8988T (cell line): ENCODE data around the gene MAN1C1.

Experiments used
- DNase-seq: peaks from one replicate; pipeline ENCODE4 v3.0.0; 2011

Gene MAN1C1

GRCh38 chr1:25807480-25808390 is 191.1 kb downstream of the MAN1C1 start:
- no peak for DNase-seq

- no peak for DNase-seq
Measured at GRCh38 chr1:25808481-25809244, 192.1 kb downstream of the MAN1C1 start.

- no peak for DNase-seq
Measured at GRCh38 chr1:25809283-25809926, 192.8 kb downstream of the MAN1C1 start.

DNA sequence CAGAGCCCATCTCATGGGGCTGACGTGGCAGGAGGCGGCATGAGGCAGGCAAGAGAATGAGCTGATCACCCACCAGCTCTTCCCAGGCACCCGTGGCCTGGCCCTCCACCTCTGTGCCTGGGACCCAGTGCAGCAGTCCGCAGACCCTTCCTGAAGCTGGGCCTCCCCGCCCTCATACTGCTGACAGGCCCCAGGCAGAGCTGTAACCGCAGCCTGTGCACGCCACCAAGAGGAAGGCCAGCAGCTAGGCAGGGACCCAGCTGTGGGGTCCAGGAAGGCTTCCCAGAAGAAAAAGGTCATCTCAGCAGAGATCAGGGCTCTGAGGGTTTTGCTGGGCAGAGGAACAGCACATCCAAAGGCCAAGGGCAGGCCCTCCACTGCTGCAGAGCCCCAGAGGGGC is 193.3 kb downstream of the MAN1C1 start:
- no peak for DNase-seq

DNA sequence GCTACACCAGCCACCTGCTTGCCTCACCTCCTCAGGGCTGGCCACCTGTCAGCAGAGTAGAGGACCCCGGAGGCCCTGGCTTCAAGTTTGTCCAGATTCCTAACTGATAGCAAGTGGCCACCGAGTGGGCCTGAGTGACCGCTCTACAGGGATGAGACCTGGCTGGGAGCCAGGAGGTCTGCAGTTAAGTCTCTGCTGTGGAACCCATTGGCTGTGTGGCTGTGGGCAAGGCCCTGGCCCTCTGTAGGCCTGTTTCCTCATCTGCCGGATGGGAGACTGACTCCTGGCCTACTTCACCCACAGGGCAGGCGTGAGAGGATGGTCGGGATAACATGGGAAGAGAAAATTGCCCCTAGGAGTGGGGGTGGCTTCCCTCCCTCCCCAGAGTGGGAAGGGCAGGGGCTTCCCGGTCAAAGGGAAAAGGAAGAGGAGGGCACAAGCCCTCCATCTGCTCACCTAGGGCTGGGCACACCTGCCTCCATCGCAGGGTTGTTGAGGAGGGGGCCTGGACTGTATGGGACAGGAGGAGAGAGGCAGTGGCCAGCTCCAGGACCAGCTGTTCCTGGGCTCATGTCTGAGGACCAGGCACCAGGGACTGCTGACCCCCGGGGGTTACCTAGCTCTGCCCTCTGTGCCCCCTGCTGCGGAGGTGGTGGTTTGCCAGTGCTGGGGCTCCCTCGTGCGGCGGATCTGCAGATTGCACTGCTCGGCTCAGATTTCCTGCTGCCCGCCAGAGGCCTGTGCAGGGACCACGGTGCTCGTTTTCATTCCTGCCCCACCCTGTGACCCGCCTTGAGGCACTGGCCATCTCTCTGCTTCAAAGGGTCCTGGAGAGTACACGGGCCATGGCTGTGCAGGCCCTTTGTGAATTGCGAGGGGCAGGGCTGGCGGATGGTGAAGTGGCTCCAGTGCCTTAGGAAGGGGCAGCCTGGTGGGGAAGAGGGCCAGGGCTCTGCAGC is 194.0 kb downstream of the MAN1C1 start:
- DNase-seq, result peak; percentile 72

DNA sequence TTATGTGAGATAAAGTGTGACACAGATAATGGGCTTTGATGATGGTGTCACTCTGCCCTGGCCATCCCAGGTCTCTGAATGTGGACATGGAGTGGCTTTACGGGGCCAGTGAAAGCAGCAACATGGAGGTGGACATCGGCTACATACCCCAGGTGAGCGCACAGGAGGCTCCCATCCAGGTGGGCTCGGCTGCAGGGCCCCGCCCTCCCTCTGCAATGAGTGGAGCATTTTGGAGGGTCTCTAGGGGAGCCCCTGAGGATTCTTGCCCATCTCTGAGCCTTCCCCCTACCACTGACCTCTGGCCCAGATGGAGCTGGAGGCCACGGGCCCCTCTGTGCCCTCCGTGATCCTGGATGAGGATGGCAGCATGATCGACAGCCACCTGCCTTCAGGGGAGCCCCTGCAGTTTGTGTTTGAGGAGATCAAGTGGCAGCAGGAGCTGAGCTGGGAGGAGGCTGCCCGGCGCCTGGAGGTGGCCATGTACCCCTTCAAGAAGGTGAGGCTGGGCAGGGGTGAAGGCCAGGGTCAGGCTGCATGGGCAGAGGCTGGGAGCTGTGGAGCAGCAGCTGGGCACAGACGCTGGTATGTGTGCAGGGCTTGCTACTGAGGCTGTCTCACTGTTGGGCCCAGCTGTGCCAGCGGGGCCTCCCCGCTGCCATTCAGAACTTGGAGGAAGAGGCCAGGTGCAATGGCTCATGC is 194.9 kb downstream of the MAN1C1 start:
- DNase-seq, result no peak

GRCh38 chr1:25813071-25813733 is 196.6 kb downstream of the MAN1C1 start:
- DNase-seq, result no peak

DNA sequence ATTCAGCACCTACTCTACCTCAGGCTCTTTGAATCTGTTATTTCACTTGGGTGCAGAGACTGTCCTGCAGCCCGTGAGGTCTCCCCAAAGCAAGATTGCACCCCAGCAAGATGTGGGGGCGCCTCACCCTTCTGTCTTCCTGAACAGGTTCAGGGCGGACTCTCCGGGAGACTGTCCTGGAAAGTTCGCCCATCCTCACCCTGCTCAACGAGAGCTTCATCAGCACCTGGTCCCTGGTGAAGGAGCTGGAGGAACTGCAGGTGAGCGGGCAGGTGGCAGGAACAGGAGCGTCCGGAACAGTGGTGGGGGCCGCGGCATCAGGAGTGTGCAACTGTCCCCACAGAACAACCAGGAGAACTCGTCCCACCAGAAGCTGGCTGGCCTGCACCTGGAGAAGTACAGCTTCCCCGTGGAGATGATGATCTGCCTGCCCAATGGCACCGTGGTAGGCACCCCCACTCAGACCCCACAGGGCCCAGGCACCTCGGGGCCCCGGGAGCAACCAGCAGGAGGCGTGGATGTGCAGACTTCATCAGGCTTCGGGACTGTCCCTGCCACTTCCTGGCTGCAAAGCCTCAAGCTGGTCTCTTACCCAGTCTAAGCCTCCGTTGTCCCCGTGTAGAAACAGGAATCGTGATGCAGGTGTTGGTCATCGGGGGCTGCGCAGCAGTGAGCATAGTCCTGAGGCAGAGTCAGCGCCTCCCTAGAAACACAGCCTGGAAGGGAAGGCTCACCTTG is 197.3 kb downstream of the MAN1C1 start:
- DNase-seq, result no peak

DNA sequence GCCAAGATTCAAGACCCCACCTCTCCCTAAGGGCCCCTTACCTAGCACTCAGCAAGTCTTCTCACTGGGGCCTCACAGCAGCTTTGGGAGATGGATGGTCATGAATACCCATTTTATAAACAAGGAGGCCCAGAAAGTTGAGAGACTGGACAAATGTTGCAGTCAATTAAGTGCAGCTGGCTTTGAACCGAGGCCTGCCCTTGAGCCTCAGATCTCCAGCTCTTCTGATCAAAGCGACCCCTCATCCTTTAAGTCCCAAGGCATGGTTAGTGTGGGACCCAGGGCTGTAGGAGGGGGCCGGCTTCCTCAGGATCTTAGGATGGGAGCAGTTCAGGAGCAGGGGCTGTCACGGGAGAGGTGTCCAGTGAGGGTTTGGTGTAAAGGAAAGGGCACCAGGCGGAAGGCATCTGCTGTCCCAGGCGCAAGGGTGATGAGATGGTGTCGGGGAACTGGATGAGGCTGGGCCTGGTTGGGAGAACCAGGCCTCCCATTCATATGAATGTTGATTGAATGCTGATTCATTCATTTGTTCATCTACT is 198.0 kb downstream of the MAN1C1 start:
- no peak for DNase-seq

DNA sequence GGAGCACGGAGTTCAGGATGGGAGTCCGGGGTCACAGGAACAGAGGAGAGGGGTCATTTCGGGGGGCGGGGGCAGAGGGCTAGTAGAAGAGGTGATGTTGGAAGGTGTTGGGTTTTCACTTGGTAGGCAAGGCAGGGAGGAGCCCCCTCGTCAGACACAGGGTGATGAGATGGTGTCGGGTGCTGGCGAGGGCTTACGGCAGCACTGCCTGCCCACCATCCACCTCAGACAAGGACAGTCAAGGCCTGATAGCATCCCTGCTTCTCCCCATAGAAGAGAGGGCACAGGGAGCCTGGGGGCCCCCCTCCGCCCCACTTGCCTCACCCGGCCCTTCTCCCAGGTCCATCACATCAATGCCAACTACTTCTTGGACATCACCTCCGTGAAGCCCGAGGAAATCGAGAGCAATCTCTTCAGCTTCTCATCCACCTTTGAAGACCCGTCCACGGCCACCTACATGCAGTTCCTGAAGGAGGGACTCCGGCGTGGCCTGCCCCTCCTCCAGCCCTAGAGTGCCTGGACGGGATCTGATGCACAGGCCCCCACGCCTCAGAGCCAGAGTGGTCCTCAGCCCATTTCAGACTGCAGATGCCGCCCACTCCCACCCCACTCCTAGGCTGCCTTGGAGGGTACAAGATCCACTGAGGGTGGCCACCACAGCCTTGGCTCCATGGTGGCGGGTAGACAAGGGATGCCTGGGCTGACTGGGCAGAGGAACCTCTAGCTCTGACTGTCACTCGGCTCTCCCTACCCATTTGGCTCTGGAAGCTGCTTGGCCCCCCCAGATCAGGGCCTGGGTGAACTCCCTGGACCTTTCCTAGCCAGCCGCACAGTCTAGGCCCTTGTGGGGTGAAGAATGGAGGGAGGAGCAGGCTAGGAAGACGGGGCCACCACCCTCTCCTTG is 198.9 kb downstream of the MAN1C1 start:
- DNase-seq, result no peak

DNA sequence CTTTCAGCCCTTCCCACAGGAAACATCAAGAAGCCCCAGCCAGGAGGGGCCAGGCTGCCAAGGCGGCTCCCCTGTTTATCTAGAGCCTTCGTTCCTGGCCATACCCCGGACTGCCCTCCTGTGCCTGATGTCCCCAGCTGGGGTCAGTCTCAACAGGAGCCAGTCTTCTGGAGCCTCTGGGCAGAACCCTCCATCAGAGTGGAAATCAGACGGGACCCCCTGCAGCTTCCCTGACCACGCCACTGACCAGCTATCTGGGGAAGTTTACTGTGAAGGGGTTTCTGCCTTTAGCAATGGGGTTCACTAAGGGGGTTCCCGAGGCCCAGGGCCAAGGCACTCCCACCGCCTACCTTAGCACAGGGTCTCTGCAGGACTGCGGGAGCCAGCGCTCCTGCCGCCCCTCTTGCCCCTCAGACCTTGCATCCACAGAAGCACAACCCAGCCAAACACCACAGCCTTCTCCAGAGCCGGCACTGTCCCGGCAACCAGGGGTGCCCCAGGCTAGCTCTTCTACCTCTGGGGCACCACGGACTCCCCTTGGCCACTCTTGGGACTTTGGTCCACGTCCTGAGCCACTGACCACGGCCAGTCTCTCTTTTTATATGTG is 199.6 kb downstream of the MAN1C1 start:
- no peak for DNase-seq

DNA sequence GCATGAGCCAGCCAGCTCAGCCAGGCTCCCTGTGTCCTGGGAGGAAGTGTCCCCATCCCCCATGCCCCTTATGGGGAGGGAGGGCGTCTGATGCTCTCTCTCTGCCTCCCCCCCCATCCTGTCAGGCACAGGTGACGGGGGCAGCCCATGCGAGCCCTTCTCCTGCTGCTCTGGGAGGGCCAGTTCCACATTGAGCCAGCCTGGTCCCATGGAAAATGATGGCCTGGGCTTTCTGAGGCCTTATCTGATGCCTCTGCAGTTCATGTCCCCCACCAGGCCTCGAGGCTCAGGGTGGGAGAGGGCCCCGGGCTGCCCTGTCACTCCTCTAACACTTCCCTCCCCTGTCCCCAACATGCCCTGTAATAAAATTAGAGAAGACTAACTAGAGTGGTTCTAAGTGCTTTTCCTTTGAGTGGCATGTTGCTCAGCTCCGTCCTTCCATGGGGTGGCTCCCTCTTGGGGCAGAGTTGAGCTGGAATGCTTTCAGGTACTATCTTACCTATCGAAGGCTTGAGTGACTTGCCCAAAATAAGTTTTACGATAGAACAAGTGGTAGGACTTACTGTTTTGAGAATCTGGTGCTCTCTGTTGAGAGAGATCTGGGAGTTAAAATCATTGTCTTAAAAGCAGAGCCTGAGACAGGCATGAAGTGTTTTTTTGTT is 201.4 kb downstream of the MAN1C1 start:
- DNase-seq, result no peak

DNA sequence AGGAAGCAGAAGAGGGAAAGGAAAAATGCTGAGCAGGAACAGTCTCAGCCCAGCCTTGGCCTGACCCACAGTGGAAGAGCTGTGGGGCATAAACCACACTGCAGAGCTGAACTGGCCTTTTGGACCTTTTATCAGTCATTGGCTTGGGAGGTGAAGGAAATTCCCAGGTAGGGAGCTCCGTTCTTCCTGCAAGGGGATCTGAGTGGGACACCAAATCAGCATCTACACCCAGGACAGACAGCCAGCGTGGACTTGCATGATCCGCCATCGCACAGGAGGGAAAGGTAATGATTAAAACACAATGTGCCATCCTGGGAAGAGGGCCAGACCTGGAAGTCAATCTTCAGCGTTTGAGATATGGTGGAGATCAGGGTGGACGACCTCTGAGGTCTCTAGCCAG is 202.0 kb downstream of the MAN1C1 start:
- DNase-seq, result no peak

DNA sequence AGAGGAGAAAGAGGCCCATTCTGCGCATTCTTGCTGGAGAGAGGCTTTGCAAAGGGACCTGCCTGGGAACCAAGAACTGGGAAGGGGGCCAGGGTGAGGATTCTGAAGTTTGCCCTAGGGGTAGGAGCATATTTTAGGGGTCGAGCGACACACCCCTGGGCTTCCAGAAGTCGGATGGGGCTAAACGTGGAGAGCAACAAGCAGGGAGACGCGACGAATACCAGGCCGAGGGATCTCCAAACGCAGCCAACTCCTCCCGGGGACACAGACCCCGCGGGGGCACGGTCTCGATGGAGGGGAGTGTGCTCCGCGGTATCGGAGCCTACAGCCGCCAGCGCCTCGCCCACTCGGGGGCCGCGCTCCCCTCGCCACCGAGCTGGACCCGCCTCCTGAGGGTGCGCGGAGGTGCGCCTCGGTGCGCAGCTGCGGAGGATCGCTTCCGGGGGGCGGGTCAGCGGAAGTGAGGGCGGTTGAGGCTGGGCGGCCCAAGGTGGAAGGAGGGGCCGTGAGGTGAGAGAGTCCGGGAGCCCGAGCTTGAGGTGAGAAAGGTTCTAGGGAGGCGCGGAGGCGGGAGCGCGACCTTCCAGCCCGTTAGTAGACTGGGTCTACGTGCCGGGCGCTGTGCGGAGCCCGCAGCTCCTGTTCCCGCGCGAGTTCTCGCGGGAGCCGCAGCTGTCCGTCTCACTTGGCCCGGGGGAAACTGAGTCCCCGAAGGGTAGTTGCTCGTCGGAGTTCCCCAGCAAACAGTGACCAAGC is 203.1 kb downstream of the MAN1C1 start, which contains the start of gene MTFR1L:
Gene MTFR1L, plus strand, starts transcription at position 464 of the 756 bp plus-strand sequence. CDS start 3,151 bp downstream, outside the sequence.
- DNase-seq, result peak; percentile 87

DNA sequence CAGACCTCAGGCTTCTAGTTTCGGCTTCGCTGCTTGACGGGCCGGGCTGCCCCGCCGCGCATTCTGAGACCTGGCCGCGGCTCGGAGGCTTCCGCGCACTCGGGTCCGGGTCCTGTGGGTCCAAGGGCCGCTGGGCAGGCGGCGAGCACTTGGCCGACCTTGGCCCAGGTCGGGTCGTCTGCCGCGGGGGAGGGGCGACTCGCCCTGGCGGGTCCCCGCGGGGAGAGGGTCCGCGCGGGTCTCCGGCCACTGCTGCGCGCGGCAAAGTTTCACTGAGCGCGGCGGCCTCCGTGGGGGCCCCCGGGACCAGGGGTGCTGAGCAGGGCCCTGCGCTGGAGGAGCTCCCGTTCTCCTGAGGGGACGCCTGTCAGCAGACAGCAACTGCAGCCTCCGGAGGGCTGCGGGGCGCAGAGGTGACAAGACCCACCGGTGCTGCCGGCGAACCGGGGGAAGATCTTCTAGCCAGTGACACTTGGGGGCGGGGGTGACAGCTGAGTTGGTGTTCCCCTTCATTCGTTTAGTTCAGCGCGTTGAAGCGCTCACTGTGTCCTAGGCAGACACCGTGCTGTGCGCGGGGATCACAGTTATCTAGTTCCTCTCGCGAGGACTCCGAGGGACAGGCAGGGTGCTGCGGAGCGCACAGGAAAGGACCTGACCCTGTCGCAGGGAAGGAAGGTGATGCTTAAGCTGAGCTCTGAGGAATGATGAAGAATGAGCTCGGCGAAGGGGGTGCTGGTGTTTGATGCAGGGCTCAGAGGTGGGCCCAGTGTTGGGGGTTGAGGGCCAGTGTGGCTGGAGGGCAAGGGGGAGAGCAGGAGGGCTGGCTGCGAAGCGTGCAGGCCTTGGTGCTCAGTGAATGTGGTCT is 203.9 kb downstream of the MAN1C1 start:
- peak; percentile 65 for DNase-seq

DNA sequence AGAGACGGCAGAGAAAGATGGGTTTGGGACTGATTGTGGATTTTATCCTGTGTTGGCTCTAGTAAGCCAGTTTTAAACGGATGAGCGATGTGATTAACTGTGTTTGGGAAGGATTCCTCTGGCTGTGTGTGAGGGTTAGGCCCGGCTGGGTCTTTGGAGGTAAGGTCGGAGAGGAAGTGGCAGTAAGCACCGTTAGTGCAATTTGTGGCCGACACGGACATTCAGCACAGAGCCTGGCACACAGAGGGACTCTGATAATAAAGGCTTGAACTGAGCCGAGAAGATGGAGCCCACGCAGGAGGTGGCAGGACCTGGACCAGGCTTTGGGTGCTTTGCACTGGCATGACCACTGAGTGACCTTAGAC is 204.5 kb downstream of the MAN1C1 start:
- DNase-seq, result no peak
